NCI-H1436 (cell line): ENCODE results near the gene NAXE.
"Not testable (repeated sequence)": the region's sequence is repeated elsewhere in the genome, so short reads cannot be mapped to it uniquely, and the experiment has no call there.

Source experiments
- DNase-seq: peaks from one replicate; lab custom pipeline; 2025; lab: John Stamatoyannopoulos, UW

The NAXE gene

DNA sequence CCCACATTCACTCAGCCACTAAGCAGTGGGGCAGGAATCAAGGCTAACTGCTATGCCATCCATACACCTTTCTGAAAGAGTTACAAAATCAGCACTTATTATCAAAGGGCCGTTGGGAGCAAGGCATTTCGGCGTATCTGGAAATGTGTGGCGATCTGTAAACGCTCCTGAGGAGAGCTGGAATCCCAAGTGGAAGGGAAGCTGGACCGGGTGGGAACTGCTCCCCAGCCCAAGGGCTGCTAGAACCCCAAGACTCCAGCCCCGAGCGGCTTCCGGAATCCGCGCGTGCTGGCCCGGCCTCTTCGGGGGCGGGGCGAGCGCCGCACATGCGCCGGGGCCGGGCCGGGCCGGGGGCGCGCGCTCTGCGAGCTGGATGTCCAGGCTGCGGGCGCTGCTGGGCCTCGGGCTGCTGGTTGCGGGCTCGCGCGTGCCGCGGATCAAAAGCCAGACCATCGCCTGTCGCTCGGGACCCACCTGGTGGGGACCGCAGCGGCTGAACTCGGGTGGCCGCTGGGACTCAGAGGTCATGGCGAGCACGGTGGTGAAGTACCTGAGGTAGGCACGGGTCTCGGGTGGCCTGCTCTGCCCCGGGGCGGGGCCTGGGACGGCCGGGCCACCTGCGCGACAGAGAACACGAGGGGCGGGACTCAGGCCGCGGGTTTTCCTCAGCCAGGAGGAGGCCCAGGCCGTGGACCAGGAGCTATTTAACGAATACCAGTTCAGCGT, at the start of gene NAXE:
NAXE (plus strand) TSS at position 345 of the 726 bp plus-strand sequence; CDS start at position 374, 29 bp downstream.
- peak; percentile 64 for DNase-seq

DNA sequence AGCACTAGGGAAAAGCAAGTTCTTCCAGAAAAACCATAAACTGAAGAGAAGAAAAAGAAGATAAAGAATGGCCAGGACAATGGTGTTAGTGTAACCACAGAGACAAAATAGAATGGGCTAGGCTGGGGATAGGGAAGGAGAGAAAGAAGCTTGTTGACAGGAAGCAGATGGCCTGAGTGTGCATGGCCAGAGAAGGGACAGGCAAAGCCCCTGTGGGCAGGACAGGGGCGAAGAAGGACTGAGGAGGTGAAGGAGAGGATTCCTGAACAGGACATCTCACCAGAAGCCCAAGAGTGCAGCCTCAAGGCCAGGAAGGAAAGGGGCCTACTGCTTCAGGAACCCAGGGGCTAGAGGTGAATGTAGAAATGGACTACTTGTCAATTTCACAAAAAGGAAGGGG, 48.5 kb upstream of the NAXE start:
- DNase-seq: no peak

DNA sequence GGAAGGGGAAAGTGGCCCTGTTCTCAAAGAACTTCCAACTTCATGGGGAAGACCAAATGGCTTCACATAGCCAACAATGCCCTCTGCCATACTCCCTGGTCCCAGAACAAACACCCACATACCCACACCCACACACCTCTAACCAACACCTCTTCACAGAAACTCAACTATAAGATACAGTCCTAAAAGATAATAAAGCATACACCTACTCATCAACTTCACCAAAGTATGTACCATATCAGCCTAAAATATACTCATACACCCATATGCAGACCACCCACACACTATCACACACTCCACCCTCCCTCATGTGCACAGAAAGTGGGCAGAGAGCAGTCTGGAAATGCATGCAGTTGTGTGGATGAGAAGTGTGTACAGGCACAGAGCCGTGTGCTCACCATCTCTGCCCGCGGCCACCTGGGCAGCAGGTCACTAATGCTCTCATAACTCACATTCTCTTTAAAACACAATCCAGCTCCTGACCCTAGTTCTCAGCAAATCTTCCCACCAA, 46.9 kb upstream of the NAXE start:
- DNase-seq: no peak

DNA sequence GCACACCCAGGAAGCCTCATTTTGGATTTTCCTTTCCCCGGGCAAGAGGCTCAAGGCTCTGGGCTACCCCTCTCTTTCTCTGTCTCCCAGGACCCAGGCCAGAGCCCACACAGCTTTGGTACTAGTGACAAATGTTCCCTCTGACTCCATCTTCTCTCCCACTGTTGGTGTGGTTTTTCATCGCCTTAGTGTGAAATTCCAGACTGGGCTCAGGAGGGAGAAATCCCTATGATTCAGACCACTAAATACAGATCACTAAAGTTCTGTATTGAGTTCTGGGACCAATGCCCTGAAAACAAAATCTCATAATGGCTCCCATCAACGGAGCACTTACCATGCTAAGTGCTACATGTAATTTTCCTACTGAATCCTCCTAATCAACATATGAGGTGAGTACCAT, 45.3 kb upstream of the NAXE start:
- DNase-seq: no peak

DNA sequence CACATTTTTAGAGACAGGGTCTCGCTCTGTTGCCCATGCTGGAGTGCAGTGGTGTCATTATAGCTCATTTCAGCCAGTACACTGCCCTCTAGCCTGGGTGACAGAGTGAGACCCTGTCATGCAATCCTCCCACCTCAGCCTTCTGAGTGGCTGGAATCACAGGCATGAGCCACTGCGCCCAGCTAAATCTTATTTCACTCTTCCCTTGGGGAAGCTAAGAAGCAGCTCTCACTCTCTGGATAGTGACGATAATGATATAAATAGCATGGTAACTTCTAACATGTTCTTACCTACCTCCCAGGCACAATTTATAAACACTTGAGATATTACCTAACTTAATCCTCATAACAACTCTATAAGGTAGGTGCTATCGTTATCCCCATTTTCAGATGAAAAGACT, 44.1 kb upstream of the NAXE start:
- no peak for DNase-seq

DNA sequence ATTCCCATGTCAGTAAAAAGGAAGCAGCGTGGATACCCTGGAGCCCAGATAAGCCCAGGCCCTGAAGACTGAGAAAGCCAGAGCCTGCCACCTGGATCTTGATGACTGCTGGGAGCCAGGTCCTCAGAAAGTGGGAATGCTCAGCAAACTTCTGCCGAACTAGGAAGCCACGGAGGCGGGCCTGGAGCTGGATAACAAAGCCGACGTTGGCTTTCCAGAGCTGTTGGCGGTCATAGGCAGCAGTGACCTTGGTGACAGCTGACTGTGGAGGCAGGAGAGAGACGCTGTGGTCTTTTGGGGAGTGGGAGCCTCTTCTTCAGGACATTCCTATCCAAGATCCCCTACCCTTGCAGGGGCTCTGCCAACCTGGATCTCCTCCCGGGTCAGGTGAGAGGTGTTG, 43.6 kb upstream of the NAXE start:
- DNase-seq: no peak

DNA sequence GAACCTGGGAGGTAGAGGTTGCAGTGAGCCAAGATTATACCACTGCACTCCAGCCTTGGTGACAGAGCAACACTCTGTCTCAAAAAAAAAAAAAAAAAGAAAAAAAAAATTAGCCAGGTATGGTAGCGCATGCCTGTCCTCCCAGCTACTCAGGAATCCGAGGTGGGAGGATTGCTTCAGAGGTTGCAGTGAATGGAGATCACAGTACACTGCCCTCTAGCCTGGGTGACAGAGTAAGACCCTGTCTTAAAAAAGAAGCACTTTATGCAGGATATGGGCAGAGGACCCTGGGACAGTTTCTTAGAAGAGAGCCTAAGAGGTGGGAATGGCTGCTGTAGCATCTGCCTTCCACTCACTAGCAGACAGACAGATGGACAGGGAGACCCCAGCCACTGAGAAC, 42.2 kb upstream of the NAXE start:
- no peak for DNase-seq

DNA sequence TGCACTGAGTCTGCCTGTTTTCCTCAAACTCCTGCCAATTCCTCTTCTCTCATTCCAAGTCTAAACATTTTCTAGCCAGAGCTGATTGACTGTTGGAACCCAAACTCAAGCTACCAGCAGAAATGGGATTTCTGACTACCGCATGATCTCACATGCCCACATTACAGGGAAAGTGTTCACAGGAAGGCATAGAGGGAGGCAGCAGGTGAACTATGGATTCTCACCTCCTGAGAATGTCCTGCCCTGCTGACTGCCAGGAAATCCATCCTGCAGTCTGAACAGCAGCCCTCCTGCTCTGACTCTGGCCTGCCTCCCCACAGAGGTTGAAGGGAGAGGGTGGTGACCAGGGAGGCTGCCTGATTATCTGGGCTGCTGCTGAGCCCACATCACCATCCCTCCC, 41.7 kb upstream of the NAXE start:
- no peak for DNase-seq

DNA sequence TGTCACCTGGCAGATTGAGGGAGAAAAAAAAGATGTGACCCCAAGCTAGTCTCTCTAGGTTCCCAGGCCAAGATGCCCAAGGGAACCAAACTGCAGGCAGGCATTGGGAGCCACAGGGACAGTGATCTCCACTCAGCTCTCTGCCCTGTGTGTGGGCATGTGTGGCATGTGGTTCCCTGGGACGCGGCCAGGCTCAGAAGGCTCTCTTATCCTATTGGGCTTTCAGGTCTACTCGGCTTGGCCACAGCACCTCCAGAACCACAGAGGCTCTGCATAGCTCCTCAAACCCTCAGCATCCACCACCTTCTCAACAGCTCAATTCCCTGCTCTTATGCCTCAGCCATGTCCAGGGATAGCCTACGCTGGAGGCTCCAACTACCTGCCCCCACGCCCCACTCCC, 41.2 kb upstream of the NAXE start:
- DNase-seq: no peak

DNA sequence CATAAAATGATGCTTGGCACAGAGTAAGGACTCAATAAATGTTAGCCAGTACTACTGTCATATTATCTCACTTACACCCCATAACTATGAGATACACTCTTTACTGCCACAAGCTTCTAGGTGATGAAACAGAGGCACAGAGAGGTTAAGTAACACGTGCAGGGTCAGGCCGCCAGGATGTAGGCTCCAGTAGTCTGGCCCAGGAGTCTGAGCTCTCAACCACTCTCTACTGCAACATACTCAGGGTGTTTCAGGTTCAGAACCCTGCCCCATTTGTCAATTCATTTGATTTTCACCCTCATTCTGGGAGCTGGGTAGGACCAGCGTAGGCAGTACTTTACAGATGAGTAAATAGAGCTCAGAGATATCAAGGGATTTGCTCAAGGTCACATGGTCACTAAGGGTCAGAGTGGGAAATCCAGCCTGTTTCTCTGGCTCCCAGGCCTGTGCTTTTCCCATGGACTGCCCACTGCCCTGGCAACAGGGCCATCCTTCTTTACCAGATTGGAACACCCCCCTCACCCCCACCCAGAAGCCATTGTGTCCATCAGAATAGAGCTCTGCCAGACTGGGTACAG, 40.4 kb upstream of the NAXE start:
- no peak for DNase-seq

DNA sequence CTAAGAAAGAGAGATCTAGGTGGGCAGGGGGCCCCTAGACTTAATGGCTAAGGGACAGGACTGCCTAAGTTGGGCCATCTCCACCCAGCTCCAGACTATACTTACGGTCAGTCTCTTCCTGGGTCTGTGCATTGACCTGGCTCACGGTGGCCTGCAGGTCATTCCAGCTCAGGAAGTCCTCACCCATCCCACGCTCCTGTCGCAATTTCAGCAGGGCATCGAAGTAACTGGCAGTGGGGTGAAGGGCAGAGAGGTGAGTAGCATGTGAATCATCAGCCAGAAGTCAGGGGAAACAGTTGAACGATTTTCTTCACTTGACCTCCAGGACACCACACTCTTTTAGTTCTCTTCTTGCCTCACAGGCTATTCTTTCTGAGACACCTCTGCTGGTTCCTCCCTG, 39.7 kb upstream of the NAXE start:
- DNase-seq: no peak

DNA sequence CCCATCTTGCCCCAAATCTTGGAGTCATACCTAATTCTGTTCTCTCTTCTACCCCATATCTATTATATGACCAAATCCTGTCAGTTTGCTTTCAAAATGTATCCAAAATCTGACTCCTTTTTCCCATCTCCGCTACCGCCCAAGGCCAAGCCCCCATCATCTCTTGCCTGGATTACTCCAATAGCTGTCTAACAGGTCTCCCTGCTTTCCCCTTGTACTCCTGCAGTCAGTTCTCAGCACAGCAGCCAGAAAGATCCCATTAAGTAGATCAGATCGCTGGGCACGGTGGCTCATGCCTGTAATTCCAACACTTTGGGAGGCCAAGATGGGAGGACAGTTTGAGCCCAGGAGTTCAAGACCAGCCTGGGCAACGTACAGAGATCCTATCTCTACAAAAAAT, 39.1 kb upstream of the NAXE start:
- DNase-seq: no peak

DNA sequence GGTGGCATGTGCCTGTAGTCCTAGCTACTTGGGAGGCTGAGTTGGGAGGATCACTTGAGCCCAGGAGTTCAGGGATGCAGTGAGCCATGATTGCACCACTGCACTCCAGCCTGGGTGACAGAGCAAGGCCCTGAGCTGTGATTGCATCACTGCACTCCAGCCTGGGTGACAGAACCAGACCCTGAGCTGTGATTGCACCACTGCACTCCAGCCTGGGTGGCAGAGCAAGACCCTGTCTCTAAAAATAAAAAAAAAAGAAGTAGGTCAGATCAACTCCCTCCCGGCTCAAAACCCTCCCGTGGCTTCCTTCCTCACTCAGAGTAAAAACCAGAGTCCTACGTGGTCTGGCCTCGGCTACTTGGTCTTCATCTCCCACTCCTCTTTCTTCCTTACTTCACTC, 38.6 kb upstream of the NAXE start:
- DNase-seq: not testable (repeated sequence)

DNA sequence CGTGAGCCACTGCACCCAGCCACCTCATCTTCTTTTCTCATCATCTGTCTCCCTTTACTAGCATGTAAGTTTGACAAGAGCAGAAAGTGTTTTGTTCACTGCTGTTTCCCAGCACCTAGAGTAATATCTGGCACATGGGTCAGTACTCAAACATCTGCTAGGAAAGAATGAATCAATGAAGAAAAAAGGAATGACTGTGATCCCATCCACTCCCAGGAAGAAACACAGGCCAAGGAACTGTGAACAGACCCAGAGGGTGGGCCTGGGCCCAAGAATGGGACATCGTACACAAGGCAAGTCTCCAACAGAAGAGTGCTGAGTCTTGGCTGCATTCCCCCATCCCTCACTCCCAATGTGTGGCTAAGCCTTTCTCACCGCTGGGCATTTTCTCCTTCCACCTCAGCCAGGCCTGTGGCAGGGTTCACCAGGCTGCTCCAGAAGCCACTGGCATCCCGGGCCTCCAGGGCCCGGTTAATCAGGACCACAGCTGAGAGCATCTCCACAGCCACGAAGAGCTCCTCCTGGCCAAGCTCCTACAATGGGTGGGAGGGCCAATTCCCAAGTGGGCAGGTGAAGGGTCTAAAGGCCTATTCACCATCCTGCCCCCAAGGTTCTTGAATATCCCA, 37.6 kb upstream of the NAXE start:
- DNase-seq: no peak

DNA sequence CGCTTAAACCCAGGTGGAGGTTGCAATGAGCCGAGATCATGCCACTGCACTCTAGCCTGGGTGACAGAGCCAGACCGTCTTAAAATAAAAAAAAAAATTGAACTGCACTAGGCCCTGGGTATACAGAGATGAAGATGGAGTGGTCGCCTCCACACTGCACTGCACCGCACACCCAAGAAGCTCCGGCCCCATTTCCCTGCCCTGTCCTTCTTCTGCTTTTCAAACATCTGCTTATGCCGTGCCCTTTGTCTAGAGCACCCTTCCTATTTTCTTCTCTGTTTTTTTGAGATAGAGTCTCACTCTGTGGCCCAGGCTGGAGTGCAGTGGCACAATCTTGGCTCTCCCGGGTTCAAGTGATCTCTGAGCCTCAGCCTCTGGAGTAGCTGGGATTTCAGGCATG, 36.6 kb upstream of the NAXE start:
- DNase-seq: no peak

DNA sequence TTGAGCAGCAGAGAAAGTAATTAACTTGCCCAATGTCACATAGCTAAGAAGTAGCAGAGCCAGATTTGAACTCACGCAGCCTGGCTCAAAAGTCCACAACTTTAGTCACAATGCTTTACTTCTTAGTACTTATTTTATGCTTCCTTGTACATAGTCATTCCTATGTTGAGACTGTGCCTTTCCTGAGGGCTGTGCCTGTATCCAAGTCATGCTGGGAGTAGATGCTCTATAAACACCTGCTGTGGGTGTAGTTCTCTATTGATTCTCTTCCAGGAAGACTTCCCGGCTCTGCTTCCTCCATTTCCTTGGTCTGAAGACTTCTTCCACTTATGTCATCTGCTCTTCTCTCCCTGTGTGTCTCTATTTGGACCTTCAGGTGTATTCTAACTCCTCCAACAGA, 35.9 kb upstream of the NAXE start:
- DNase-seq: no peak

DNA sequence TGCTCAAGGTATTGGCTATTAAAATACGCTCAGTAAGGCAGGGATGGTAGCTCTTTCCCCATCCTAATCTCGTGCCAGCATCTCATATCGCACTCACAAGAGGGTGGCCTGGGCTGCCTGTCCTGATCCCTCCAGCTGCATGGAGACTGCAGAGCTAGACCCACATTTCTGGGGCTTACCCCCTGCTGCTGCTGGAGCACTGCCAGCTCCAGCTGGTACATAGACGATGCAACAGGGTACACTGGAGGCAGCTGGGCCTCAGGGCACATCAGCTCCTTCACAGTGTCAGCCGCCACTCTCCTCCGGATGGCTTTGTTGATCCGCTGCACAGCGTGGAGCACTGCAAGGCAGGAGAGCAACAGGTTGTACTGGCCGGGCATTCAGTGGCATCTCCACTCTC, 35.2 kb upstream of the NAXE start:
- no peak for DNase-seq

DNA sequence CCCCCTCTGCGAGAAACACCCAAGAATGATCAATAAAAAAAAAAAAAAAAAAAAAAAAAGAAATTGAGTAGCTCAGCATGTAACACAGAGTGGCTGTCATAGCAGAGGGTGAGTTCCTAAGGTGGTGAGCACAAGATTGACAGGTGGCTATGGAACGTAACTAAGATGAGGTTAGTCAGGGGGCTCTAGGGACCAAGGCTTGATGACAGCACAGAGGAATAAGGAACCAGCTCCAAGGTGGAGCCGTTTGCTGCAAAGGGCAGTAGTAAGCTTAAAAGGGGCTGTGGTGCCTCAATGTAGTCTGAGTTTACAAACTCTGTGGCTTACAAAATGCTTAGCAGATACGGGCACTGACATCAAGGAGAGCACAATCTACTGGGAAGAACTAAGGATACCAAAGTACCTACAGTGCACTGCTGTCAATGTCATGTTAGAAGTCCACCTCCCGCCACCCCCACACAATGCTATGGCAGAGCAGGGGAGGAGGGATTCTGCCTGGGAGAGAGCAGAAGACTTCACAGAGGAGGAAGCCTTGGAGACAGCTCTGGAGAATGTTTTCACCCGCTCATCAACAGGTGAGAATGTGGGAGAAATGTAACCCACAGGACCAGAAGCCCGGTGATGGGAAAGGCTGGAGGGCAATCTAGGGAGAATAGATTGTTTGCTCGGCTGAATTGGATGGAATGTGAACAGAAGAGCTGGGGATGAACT, 32.3 kb upstream of the NAXE start:
- no peak for DNase-seq

DNA sequence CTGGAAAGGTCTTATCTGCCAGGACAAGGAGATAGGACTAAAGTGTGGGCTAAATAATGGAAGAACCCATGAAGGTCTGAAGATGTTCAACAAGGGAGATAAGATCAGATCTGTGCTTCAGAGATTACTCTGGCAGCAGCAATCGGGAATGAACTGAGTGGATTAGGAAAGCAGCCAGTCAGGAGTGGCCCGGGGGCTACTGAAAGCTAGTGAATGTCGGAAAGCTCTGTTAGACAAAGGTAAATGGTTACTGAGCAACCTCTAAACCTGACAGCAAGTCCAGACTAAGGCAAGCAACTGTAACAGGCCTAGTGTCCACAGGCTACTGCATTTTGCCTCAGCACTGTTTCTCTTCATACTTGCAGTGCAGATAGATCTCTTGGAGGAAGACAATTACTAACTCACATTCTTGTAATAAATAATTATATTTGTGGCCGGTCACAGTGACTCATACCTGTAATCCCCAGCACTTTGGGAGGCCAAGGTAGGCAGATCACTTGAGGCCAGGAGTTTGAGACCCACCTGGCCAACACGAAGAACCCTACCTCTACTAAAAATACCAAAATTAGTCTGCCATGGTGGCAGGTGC, 31.7 kb upstream of the NAXE start:
- DNase-seq: no peak

DNA sequence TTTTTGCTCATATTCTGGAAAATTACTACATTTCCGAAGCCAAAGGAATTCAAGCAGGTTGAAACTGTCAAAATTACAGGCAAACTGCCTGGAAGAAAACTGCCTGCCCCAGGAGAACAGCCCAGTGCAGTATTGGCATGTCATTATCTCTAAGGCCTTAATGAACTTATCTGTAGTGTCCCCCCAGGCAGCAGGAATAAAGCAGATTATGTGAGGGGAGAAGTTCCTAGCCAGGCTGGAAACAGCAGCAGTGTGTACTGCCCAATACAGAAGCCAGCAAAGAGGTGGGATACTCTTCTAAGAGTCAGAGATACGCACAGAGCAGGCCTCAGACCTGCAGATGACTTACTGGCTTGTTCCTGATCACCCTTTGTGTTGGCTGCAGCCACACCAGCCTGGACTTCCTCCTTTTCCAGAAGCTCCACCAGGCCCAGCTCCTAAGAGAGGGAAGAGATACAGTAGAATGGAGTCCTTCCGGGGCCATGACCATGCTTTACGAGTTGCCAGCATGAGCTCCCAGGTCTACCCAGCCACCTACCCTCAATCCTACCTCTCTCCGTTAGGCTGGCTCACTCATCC, 30.9 kb upstream of the NAXE start:
- no peak for DNase-seq

DNA sequence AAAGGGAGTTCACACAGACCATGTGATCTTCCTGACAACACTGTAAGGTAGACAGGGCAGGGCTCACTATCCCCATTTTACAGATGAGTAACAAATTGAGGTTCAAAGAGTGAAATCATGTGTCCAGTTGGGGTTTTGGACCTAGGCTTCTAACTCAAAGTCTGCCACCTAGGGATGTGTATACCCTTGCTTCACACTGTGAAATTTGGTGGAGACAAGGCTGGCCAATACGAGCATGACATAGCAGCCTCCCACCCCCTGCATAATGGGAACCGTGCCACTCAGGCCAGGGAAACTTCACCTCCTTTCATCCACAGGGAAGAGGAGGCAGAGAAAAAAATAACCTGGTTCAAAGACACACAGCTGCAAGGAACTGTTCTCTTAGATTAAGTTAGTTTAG, 26.1 kb upstream of the NAXE start:
- no peak for DNase-seq

DNA sequence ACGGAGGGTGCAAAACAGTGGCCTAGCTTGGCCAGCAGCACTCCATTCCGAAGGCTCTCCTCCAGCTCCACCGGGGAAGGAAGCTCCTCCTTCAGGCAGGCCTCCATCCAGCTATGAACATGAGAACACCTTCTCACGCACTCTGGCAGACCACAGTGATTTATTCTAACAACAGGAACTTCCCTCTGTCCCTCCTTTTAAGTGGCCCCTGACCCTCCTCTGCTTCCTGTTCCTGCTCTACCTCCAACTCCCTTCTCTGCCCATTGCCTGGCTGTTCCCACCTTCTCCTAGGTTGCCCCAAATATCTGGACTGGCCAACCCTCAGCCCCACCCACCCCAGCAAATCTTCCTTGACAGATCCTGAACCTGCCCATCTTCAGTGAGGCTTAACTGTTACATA, 25.1 kb upstream of the NAXE start:
- DNase-seq: no peak
